ENCODE data around the gene ONECUT3.

GRCh38 chr19:1776606-1777147, 23.4 kb downstream of the ONECUT3 start:
- TF ChIP-seq CTCF (IDR thresholded peaks at IDR 0.05) (no peak), EP300 (IDR thresholded peaks at IDR 0.05) (no peak), POLR2A (IDR thresholded peaks at IDR 0.05) (no peak)
